DMS53 (cell line): Measurements from ENCODE around the gene DCTN4.

Source experiments
- DNase-seq: peaks from one replicate; lab custom pipeline; 2025; lab: John Stamatoyannopoulos, UW

DCTN4 gene

GRCh38 chr5:150740992-150741391 is 17.8 kb downstream of the DCTN4 start:
- DNase-seq: no peak

GRCh38 chr5:150738862-150739261 is 20.0 kb downstream of the DCTN4 start:
- DNase-seq: no peak

GRCh38 chr5:150734579-150735384 is 24.0 kb downstream of the DCTN4 start:
- peak; percentile 25 for DNase-seq

DNA sequence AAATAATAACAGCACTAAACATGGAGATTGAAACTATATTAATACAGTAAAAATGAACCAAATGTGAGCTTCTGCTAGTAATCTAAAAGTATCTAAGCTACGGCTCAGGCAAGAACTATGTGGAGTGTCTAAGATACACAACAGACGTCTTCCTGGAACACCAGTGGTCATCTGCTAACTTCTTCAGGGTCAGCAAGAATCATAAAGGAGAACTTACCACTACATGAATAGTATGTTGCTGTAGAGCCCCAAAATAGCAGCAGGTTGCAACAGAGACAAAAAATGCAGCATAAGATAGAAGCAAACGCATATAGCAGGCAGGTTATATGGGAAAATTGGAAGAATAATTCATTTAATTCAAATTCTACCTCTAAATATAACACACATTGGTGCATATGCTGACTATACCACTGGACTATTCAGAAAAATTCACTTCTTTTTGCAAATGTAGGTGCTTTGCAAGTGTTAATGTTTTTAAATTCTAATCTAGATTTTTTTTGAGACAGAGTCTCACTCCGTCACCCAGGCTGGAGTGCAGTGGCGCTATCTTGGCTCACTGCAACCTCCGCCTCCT is 27.1 kb downstream of the DCTN4 start:
- DNase-seq: no peak

GRCh38 chr5:150729859-150730258 is 29.0 kb downstream of the DCTN4 start:
- DNase-seq: no peak

- DNase-seq: no peak
These were observed 35.0 kb downstream of the DCTN4 start for GRCh38 chr5:150723845-150724244.

- peak; percentile 18 for DNase-seq
These were observed 48.7 kb downstream of the DCTN4 start for GRCh38 chr5:150710165-150710564.

DNA sequence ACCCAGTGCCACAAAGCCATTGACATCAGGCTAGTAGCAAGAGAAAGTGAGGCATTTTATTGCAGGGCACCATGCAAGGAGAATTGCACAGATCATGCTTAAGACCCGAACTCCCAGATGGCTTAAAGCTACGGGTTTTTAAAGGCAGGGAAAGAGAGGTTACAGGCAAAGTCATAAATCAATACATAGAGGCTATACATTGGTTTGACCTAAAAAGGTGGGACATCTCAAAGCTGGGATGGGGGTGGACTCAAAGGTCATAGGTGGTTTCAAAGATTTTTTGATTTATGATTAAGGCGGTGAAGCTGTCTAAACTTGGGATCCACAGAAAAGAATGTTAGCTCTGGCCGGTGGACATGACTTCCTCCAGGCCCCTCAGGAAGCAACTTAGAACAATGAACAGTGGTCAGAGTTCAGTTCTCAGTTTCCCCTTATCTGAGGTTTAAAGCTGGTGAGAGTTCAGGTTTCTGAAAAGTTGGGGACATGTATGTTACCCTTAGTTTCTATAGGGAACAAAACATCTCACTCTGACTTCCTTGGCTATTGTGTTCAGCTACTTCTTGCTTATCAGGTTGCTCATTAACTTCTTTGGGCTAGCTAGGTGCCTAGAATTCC is 51.9 kb downstream of the DCTN4 start:
- DNase-seq: no peak

DNA sequence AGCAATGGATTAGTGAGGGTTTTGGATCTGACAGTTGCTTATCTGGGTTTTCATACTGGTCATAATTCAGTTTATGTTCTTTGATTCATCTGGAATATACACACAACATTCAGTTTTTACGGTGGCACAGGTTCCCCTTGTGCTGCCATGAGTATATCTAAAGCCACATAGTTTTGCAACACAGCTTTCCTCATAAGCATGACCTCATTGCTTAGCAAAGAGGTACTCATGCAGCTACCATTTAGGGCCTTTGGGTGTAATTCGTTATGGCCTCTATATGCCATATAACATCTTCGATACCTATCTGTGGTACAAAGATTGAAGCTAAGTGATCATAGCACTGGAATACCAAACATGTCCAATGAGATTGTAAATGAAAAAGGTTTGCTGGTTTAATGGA is 55.1 kb downstream of the DCTN4 start:
- DNase-seq: no peak

GRCh38 chr5:150700594-150701377 is 58.0 kb downstream of the DCTN4 start, which contains the start of gene RBM22:
TSS of gene RBM22 (minus strand) at chr5:150701062. CDS start at chr5:150700985, 77 bp downstream.
- peak; percentile 94 for DNase-seq

- peak; percentile 72 for DNase-seq
These were observed 58.6 kb downstream of the DCTN4 start for GRCh38 chr5:150700246-150700593.

DNA sequence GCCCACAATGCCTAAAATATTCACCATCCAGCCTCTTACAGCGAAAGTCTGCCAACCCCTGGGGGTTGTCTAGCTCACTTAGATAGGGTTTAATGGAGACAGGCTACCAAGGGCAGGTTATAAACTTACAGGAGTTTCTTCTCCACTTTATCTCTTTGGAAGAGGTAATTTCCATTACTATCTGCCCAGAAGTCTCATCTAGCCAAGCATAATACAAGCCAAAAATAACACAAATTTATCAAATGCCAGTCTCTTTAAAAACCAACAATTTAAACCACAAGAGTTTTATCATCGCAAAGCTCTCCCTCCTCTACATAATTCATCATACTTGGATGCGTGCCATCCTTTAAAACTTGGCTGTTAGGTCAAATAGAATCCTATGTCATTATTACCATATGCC is 64.2 kb downstream of the DCTN4 start:
- DNase-seq: no peak

DNA sequence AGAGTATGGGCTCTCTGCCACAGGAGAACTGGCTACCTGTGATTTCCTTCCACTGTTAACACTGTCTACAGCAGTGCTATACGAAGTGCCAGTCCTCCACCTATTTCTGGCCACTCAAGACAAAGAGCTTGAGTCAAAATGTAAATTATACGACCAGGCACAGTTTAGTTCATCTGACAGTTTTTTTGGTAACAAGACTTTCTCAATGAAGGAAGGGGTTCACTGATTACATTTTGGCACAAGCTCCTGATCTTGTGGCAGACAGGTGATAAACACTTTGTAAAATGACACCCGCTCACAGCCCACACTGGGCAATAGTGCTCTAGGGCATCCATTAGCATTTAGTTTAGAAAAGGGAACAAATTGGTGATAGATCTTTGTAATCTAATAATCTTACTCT is 66.5 kb downstream of the DCTN4 start:
- DNase-seq: no peak

DNA sequence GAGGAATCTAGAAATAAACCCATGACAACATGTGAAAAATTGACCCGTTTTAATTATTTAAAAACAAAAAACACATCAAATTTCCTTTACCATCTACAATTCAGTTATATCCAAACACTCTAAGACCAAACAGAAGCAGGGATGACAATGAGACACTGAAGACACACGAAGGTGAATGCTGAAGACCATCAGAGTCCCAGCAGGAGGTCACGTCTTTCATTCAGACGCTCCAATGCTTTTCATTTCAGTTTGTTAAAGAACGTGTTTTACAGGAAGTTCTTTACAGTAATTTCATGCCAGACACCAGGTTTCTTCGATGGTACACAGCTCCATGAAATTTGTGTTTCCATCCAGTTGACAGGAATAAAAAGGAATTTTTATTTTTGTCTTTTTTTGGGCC is 68.1 kb downstream of the DCTN4 start:
- no peak for DNase-seq

DNA sequence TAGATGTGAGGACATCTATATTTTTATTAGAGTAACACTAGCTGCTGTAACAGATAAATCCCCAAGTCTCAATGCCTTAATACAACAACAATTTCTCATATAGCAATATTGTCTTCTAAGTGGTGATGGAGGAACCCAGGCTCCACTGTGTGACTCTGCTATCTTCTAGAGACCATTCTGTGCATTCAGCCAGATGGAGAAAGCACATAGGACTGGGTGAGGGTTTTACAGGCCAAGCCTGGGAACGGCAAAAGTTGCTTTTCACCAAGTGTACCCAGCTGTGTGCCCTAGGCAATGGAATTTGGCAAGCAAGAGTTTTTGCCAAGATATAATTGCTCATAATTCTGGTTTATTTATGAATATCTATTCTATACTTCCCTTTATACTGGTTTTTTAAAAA is 69.7 kb downstream of the DCTN4 start:
- DNase-seq: no peak

- DNase-seq: no peak
These were observed 82.2 kb downstream of the DCTN4 start for GRCh38 chr5:150676578-150676977.

- DNase-seq: no peak
These were observed 83.7 kb downstream of the DCTN4 start for GRCh38 chr5:150675069-150675468.

DNA sequence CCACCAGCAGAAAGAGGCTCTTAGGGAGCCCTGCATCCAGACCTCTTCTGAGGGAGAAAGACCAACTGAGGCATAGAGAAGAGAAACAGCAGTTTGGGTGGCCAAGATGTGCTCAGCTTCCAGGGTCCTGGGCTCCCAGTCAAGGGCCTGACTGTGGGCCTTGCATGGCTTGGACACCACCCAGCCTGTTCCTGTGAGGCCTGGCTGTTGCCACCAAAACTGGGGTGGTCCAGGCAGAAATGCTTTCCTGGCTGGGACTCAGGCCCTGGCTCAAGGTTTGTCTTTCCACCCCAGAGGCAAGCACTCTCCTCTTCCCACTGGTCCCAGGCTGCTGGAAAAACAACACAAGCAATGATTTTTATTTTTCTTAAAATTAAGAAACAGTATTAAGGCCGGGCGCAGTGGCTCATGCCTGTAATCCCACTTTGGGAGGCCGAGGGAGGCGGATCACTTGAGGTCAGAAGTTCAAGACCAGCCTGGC is 84.4 kb downstream of the DCTN4 start:
- DNase-seq: no peak

DNA sequence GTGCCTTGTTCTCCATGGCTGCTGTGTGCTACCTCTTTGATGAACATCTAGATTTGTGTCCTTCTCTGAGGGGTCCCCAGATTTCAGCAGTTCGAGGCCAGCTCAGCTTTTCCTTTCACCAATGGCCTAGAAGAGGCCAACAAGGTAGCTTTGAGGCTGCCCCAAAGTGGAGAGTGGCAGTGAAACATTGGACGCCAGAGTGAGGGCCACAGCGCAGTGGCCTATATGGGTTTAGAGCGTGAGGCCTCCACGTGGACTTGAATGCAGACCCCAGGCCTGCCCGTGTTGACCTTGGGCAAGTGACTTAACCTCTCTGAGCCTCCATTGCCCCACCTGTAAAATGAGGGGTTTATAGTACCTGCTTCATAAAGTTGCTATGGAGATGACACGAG is 85.9 kb downstream of the DCTN4 start:
- no peak for DNase-seq

DNA sequence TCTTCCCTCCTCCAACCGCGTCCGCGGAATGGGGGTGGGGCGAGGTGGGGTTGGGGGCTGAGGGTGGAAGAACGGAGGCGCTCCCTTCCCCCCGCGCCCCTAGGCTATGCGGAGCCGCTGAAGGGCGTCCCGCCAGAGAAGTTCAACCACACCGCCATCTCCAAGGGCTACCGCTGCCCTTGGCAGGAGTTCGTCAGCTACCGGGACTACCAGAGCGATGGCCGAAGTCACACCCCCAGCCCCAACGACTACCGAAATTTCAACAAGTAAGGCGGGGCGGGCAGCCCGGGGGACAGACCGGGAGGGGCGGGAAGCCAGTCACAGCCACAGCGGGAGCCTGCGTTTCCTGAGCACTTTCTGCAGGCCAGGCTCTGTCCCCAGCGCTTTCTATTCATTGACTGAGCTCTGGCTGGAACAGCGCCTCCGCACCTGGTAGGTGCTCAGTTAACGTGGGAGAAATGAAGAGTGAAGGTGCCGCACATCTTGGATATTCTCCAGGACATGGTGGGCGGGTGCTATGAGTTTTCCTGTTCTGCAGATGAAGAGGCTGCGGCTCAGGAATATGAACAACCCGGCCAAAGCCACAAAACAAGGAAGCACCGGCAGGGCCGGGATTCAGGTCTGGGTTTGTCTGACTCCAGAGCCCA is 86.5 kb downstream of the DCTN4 start:
- peak; percentile 70 for DNase-seq

DNA sequence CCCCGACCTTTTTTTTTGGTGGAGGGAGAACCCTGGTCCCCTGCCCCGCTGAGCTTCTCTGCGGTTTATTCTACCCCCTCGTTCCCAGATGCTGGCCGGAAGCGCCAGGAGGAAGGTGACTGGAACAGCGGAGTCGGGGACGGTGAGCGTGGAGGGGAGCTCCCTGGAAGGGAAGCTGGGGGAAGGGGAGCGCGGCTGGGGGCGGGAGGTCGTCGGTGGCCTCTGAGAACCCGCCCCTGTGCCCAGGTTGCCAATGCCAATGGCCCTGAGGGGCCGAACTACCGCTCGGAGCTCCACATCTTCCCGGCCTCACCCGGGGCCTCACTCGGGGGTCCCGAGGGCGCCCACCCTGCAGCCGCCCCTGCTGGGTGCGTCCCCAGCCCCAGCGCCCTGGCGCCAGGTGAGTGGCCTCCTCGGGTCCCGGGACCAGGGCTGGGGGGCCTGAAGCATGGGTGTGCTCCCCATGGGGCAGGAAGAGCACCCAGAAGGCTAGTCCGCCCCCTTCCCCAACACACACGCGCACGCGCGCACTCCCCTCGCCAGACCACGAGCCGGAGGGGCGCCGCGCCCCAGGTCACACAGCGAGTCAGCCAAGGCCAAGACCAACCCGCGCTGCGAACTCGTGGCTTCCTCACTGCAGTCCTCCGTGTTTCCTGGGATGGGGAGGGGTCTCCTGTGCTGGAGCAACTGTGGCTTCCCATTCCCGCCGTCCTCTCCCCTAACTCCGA is 87.1 kb downstream of the DCTN4 start:
- DNase-seq: peak; percentile 41
